HCT116 (cell line): Measurements from ENCODE around the gene P2RX6.

Experiments
- ELF1 ChIP-seq: IDR thresholded peaks from 2 replicates; pipeline ENCODE4 v1.6.1; 2012; ENCODE audit warnings: low read depth, borderline replicate concordance
- EZH2 ChIP-seq: fragments of 200-600 bp; sonication (generic); IDR thresholded peaks from 2 replicates; pipeline ENCODE4 v1.6.1; 2017; ENCODE audit warnings: antibody characterized with exemption, mixed run types
- EZH2phosphoT487 ChIP-seq: fragments of 200-600 bp; IDR thresholded peaks from 2 replicates; pipeline ENCODE4 v1.6.1; 2018; ENCODE audit warnings: antibody characterized with exemption, borderline replicate concordance
- JUND ChIP-seq: IDR thresholded peaks from 2 replicates; pipeline ENCODE4 v1.6.1; 2012
- POLR2A ChIP-seq: IDR thresholded peaks from 2 replicates; pipeline ENCODE4 v1.7.0; 2011; ENCODE audit warnings: borderline replicate concordance; ENCODE audit not compliant: insufficient read depth, insufficient read length; ENCODE audit errors: extremely low read depth
- POLR2AphosphoS5 ChIP-seq: IDR thresholded peaks from 2 replicates; pipeline ENCODE4 v1.6.1; 2011; ENCODE audit warnings: mild to moderate bottlenecking, low read depth, low read length, moderate library complexity
- SP1 ChIP-seq: IDR thresholded peaks from 2 replicates; pipeline ENCODE4 v1.6.1; 2012; ENCODE audit warnings: low read depth
- SRF ChIP-seq: IDR thresholded peaks from 2 replicates; pipeline ENCODE4 v1.6.1; 2012; ENCODE audit warnings: low read depth
- ZFX ChIP-seq: fragments of 450-650 bp; IDR thresholded peaks from 2 replicates; pipeline ENCODE4 v1.6.1; 2017
- TF ChIP-seq, protein P1 (sequence below), 3 experiments: fragments of 200-600 bp in 1 of 3; sonication (generic) in 1 of 3; IDR thresholded peaks in 2 of 3; conservative IDR thresholded peaks in 1 of 3; 2 replicates each; pipeline ENCODE4 v1.5.1; 2012 to 2017; ENCODE audit warnings: low read depth in 2 of 3, low read length in 2 of 3, antibody characterized with exemption in 1 of 3, borderline replicate concordance in 1 of 3, control low read depth in 1 of 3, mild to moderate bottlenecking in 1 of 3, mixed read lengths in 1 of 3, mixed run types in 1 of 3, moderate library complexity in 1 of 3; ENCODE audit not compliant: insufficient read depth in 1 of 3
- TF ChIP-seq, protein P2 (sequence below): IDR thresholded peaks from 2 replicates; pipeline ENCODE4 v1.6.1; 2012
- TF ChIP-seq, protein P3 (sequence below): IDR thresholded peaks from 2 replicates; pipeline ENCODE4 v1.6.1; 2012; ENCODE audit warnings: low read depth
- TF ChIP-seq, protein P4 (sequence below): IDR thresholded peaks from 2 replicates; pipeline ENCODE4 v1.6.1; 2012

DNA sequence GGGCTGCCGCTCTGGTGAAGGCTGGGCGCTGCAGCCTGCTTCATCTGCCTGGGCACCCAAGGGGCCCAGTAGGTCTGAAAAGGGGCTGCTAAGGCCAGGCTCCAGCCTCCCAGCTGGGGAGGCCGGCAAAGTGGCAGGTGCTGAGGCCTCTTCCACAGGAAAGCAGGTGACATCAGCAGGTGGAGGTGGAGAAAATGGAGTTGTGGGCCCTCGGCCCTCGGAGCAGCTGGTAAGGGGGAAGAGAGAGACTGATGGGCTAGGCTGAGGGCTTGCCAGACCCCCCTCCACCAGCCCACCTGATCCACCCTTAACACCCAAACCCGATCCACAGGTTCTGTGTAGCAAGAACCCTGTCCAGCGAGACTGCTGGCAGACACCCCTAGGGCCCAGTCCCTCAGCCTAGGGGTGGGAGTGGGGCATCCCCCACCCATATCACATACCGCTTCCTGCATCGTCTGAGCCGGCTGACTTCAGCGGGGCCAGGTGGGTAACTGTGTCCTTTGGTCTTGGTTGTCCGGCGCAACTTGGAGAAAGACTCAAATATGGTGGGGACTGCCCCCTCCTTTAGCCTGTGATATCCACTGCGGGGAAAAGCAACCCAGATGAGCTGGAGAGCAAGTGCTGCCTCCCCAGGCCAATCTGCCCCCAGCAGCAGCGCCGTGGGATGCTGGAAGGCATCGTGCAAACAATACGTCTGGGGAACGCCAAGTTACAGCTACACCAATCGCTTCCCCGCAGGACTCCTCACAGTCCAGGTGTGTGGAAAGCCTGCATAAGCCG is 14.6 kb upstream of the P2RX6 start:
- TF ChIP-seq, protein P1, sequence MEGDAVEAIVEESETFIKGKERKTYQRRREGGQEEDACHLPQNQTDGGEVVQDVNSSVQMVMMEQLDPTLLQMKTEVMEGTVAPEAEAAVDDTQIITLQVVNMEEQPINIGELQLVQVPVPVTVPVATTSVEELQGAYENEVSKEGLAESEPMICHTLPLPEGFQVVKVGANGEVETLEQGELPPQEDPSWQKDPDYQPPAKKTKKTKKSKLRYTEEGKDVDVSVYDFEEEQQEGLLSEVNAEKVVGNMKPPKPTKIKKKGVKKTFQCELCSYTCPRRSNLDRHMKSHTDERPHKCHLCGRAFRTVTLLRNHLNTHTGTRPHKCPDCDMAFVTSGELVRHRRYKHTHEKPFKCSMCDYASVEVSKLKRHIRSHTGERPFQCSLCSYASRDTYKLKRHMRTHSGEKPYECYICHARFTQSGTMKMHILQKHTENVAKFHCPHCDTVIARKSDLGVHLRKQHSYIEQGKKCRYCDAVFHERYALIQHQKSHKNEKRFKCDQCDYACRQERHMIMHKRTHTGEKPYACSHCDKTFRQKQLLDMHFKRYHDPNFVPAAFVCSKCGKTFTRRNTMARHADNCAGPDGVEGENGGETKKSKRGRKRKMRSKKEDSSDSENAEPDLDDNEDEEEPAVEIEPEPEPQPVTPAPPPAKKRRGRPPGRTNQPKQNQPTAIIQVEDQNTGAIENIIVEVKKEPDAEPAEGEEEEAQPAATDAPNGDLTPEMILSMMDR (IDR thresholded peaks at IDR 0.05 in 2 of 3, conservative IDR thresholded peaks at IDR 0.05 in 1 of 3; ENCODE audit: borderline replicate concordance in 1 of 3, insufficient read depth in 1 of 3, low read depth in 2 of 3, low read length in 2 of 3), result no peak
- TF ChIP-seq, protein P2, sequence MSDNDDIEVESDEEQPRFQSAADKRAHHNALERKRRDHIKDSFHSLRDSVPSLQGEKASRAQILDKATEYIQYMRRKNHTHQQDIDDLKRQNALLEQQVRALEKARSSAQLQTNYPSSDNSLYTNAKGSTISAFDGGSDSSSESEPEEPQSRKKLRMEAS, result no peak
- TF ChIP-seq, protein P3, sequence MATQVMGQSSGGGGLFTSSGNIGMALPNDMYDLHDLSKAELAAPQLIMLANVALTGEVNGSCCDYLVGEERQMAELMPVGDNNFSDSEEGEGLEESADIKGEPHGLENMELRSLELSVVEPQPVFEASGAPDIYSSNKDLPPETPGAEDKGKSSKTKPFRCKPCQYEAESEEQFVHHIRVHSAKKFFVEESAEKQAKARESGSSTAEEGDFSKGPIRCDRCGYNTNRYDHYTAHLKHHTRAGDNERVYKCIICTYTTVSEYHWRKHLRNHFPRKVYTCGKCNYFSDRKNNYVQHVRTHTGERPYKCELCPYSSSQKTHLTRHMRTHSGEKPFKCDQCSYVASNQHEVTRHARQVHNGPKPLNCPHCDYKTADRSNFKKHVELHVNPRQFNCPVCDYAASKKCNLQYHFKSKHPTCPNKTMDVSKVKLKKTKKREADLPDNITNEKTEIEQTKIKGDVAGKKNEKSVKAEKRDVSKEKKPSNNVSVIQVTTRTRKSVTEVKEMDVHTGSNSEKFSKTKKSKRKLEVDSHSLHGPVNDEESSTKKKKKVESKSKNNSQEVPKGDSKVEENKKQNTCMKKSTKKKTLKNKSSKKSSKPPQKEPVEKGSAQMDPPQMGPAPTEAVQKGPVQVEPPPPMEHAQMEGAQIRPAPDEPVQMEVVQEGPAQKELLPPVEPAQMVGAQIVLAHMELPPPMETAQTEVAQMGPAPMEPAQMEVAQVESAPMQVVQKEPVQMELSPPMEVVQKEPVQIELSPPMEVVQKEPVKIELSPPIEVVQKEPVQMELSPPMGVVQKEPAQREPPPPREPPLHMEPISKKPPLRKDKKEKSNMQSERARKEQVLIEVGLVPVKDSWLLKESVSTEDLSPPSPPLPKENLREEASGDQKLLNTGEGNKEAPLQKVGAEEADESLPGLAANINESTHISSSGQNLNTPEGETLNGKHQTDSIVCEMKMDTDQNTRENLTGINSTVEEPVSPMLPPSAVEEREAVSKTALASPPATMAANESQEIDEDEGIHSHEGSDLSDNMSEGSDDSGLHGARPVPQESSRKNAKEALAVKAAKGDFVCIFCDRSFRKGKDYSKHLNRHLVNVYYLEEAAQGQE, result no peak
- TF ChIP-seq EZH2phosphoT487, result no peak
- TF ChIP-seq, protein P4, sequence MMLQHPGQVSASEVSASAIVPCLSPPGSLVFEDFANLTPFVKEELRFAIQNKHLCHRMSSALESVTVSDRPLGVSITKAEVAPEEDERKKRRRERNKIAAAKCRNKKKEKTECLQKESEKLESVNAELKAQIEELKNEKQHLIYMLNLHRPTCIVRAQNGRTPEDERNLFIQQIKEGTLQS, result no peak
- no peak for TF ChIP-seq POLR2AphosphoS5
- TF ChIP-seq POLR2A, result no peak
- TF ChIP-seq ZFX, result no peak
- no peak for TF ChIP-seq EZH2
- TF ChIP-seq SP1, result no peak
- no peak for TF ChIP-seq JUND
- no peak for TF ChIP-seq ELF1
- TF ChIP-seq SRF, result no peak
